PC-3 (cell line): ENCODE measurements around the gene PFDN2.

Experiments
- EZH2phosphoT487 ChIP-seq: fragments of 300-600 bp; sonication (generic); IDR thresholded peaks from 2 replicates; pipeline ENCODE4 v1.6.1; 2018; ENCODE audit warnings: mild to moderate bottlenecking, antibody characterized with exemption, low read length, borderline replicate concordance
- TF ChIP-seq, protein P1 (sequence below): fragments of 300-600 bp; sonication (generic); conservative IDR thresholded peaks from 2 replicates; pipeline ENCODE4 v1.5.1; 2017; ENCODE audit warnings: antibody characterized with exemption, low read depth, mild to moderate bottlenecking, low read length

DNA sequence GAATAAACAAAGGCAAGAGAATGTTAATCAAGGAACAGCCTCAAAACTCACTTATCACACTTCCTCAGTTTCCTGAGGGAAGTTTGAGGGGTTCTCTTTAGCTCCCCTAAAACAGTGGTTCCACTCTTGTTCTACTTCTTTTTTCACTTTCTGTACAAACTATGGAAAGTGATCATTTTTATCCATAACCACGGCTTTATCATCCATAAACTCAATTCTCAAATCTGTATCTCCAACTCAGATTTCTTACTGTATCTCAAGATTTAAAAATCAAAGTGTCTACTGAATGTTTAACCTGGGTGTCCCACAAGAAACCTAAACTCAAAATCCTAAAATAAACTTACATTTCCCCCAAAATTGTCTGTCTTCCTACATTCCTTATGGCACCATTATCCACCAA is 3.9 kb downstream of the PFDN2 start:
- TF ChIP-seq, protein P1, sequence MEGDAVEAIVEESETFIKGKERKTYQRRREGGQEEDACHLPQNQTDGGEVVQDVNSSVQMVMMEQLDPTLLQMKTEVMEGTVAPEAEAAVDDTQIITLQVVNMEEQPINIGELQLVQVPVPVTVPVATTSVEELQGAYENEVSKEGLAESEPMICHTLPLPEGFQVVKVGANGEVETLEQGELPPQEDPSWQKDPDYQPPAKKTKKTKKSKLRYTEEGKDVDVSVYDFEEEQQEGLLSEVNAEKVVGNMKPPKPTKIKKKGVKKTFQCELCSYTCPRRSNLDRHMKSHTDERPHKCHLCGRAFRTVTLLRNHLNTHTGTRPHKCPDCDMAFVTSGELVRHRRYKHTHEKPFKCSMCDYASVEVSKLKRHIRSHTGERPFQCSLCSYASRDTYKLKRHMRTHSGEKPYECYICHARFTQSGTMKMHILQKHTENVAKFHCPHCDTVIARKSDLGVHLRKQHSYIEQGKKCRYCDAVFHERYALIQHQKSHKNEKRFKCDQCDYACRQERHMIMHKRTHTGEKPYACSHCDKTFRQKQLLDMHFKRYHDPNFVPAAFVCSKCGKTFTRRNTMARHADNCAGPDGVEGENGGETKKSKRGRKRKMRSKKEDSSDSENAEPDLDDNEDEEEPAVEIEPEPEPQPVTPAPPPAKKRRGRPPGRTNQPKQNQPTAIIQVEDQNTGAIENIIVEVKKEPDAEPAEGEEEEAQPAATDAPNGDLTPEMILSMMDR: no peak
- TF ChIP-seq EZH2phosphoT487: no peak
